ENCODE measurements around the gene CDK9.
"Not testable (repeated sequence)": the region's sequence is repeated elsewhere in the genome, so short reads cannot be mapped to it uniquely, and the experiment has no call there.

CDK9 gene

GRCh38 chr9:127785933-127786772, at the start of gene CDK9:
Gene CDK9, plus strand, starts transcription at chr9:127786034. Its CDS starts 115 bp downstream, at chr9:127786149.
- no peak for DNase-seq (ENCODE audit: low read depth)

GRCh38 chr9:127738666-127739065, 47.2 kb upstream of the CDK9 start:
- no peak for DNase-seq (ENCODE audit: low read depth)

GRCh38 chr9:127739614-127740330, 46.1 kb upstream of the CDK9 start:
- DNase-seq (ENCODE audit: low read depth), result no peak

GRCh38 chr9:127741831-127742434, 43.9 kb upstream of the CDK9 start:
- DNase-seq (ENCODE audit: low read depth), result no peak

- no peak for DNase-seq (ENCODE audit: low read depth)
These were observed 43.3 kb upstream of the CDK9 start for GRCh38 chr9:127742435-127743088.

GRCh38 chr9:127744398-127745110, 41.3 kb upstream of the CDK9 start:
- DNase-seq (ENCODE audit: low read depth), result no peak

GRCh38 chr9:127746959-127747569, 38.8 kb upstream of the CDK9 start:
- DNase-seq (ENCODE audit: low read depth), result no peak

GRCh38 chr9:127749090-127749787, 36.6 kb upstream of the CDK9 start:
- no peak for DNase-seq (ENCODE audit: low read depth)

- DNase-seq (ENCODE audit: low read depth), result no peak
These were observed 34.4 kb upstream of the CDK9 start for GRCh38 chr9:127751269-127752054.

- DNase-seq (ENCODE audit: low read depth), result no peak
These were observed 32.7 kb upstream of the CDK9 start for GRCh38 chr9:127753148-127753547.

- DNase-seq (ENCODE audit: low read depth), result no peak
These were observed 32.2 kb upstream of the CDK9 start for GRCh38 chr9:127753622-127754021.

GRCh38 chr9:127754099-127755060, 31.5 kb upstream of the CDK9 start:
- DNase-seq (ENCODE audit: low read depth), result no peak

GRCh38 chr9:127755061-127756060, 30.5 kb upstream of the CDK9 start:
- no peak for DNase-seq (ENCODE audit: low read depth)

- DNase-seq (ENCODE audit: low read depth), result no peak
These were observed 29.6 kb upstream of the CDK9 start for GRCh38 chr9:127756233-127756632.

- DNase-seq (ENCODE audit: low read depth), result not testable (repeated sequence)
These were observed 29.1 kb upstream of the CDK9 start for GRCh38 chr9:127756776-127757175.

GRCh38 chr9:127758843-127759242, 27.0 kb upstream of the CDK9 start:
- no peak for DNase-seq (ENCODE audit: low read depth)

GRCh38 chr9:127761061-127761460, 24.8 kb upstream of the CDK9 start:
- no peak for DNase-seq (ENCODE audit: low read depth)

All from CMK (cell line).